Breast epithelium (tissue), 4 donors: Measurements from ENCODE around the gene CYP3A7. TPM values are rescaled to one million over a fixed set of nuclear protein-coding genes. Genes with fewer than 3 reads are reported as not detected.

ENCODE experiments used
- DNase-seq, 2 donors: peaks; one replicate each; pipeline ENCODE4 v3.0.0-alpha.2; 2019; ENCODE audit warnings: low spot score in 2 of 2
- H3K27ac ChIP-seq, 2 donors: fragments of 200-600 bp; sonication (generic) in 1 of 2; one replicate each; pipeline ENCODE4 v1.5.1; 2016 to 2019; ENCODE audit warnings: mild to moderate bottlenecking in 1 of 2
- H3K27me3 ChIP-seq, 2 donors: fragments of 200-600 bp; sonication (generic) in 1 of 2; one replicate each; pipeline versions ENCODE4 v1.5.1 to v1.6.0; 2017 to 2019; ENCODE audit warnings: control low read depth in 1 of 2, mild to moderate bottlenecking in 1 of 2
- H3K36me3 ChIP-seq: fragments of 200-600 bp; one replicate; pipeline ENCODE4 v1.5.1; 2019
- H3K4me1 ChIP-seq, 2 donors: fragments of 200-600 bp; sonication (generic); one replicate each; pipeline ENCODE4 v1.5.1; 2016 to 2019; ENCODE audit warnings: control low read depth in 1 of 2
- H3K4me3 ChIP-seq, 3 donors: fragments of 200-600 bp; sonication (generic); 1 replicate in 2 of 3; 2 replicates in 1 of 3; pipeline ENCODE4 v1.5.1; 2016 to 2019; ENCODE audit warnings: mild to moderate bottlenecking in 3 of 3, moderate library complexity in 2 of 3
- H3K9me3 ChIP-seq, 2 donors: fragments of 200-600 bp; sonication (generic) in 1 of 2; one replicate each; pipeline ENCODE4 v1.5.1; 2016 to 2019; ENCODE audit warnings: control low read depth in 1 of 2
- CTCF ChIP-seq, 3 donors: fragments of 450-650 bp; IDR thresholded peaks; one replicate each; pipeline ENCODE4 v1.5.1; 2016 to 2017; ENCODE audit warnings: antibody characterized with exemption in 3 of 3, mild to moderate bottlenecking in 3 of 3, moderate library complexity in 3 of 3
- POLR2A ChIP-seq: fragments of 450-650 bp; IDR thresholded peaks from one replicate; pipeline ENCODE4 v1.6.1; 2016; ENCODE audit warnings: antibody characterized with exemption, mild to moderate bottlenecking, moderate library complexity
- POLR2AphosphoS5 ChIP-seq, 3 donors: sonication (generic); formaldehyde crosslinking; IDR thresholded peaks; one replicate each; pipeline ENCODE4 v1.6.1; 2017; ENCODE audit warnings: antibody characterized with exemption in 3 of 3
- intact Hi-C: fragments of 100-400 bp; cut with DNase I; formaldehyde crosslinking; loops from one replicate; pipeline ENCODE4 v1.15.1; 2023; ENCODE audit warnings: low total_unique reads
- total RNA-seq, 3 donors: library from RNA; depleted of rRNA; stranded (reverse); fragments of >200 nt; gene quantifications; one replicate each; pipeline ENCODE4 v1.1.0, GENCODE V29; 2016

CYP3A7 gene
- total RNA-seq = 1 to 10 TPM in 2 of 3 donors, not detected in 1; 1.5 to 2.3 TPM

DNA sequence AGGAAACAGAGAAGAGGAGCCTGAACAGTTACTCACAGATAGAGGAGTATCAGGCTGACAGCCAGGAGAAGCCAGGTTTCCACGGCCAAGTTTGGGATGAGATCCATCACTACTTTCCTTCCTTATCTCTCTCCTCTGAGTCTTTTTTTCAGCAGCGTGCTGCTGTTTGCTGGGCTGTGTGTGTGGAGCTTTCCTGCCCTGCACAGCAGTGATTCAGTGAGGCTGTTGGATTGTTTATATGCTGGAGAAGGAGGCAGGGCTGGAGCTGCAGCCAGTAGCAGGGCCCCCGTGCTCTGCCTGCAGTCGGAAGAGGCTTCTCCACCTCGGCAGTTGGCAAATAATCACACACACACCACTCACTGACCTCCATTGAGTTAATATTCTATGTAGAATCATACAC is at the start of gene CYP3A7:
TSS of gene CYP3A7 (minus strand) at position 210 of the 400 bp plus-strand sequence. CDS start at position 107, 103 bp downstream.
- no peak within 1 kb of the TSS for H3K4me3 ChIP-seq
- H3K36me3 ChIP-seq = no peaks in the 10 kb centered on the region
- no peaks in the 10 kb centered on the region for H3K9me3 ChIP-seq
- TF ChIP-seq CTCF (IDR thresholded peaks at IDR 0.05) = no peak
- TF ChIP-seq POLR2A = no peak
- TF ChIP-seq POLR2AphosphoS5 (IDR thresholded peaks at IDR 0.05) = no peak
- no peak within 1 kb of the TSS for H3K27ac ChIP-seq
- H3K4me1 ChIP-seq = no peaks in the 10 kb centered on the region
- no peak for DNase-seq
- no peaks in the 10 kb centered on the region for H3K27me3 ChIP-seq
- intact Hi-C loops = no loop called here

DNA sequence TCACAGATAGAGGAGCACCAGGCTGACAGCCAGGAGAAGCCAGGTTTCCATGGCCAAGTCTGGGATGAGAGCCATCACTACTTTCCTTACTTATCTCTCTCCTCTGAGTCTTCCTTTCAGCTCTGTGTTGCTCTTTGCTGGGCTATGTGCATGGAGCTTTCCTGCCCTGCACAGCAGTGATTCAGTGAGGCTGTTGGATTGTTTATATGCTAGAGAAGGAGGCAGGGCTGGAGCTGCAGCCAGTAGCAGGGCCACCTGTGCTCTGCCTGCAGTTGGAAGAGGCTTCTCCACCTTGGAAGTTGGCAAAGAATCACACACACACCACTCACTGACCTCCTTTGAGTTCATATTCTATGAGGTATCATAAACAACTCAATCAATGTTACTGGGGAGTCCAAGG is 49.0 kb upstream of the CYP3A7 start, which contains the start of gene CYP3A4:
TSS of gene CYP3A4 (minus strand) at position 178 of the 400 bp plus-strand sequence. CDS start at position 75, 103 bp downstream.
- Histone ChIP-seq H3K27ac (no peak within 1 kb of the TSS), H3K4me1 (no peaks in the 10 kb centered on the region), H3K36me3 (no peaks in the 10 kb centered on the region), H3K27me3 (no peaks in the 10 kb centered on the region), H3K4me3 (no peak within 1 kb of the TSS), H3K9me3 (no peaks in the 10 kb centered on the region)
- DNase-seq = no peak
- TF ChIP-seq POLR2AphosphoS5 (IDR thresholded peaks at IDR 0.05) = no peak
- no peak for TF ChIP-seq CTCF (IDR thresholded peaks at IDR 0.05)
- no peak for TF ChIP-seq POLR2A
- intact Hi-C loops = loop anchor here (5.0 kb wide), 1 partner anchor 63 kb away; no protein-coding TSS in a partner anchor

- Histone ChIP-seq H3K27ac (no peak overlapping the region), H3K4me3 (no peak overlapping the region), H3K27me3 (no peaks in the 10 kb centered on the region), H3K9me3 (no peaks in the 10 kb centered on the region), H3K4me1 (no peaks in the 10 kb centered on the region), H3K36me3 (no peaks in the 10 kb centered on the region)
- intact Hi-C loops = loop anchor here (5.0 kb wide), 1 partner anchor 65 kb away; no protein-coding TSS in a partner anchor
- TF ChIP-seq POLR2A (no peak), CTCF (IDR thresholded peaks at IDR 0.05) (no peak), POLR2AphosphoS5 (IDR thresholded peaks at IDR 0.05) (no peak)
- DNase-seq = no peak
Observed at GRCh38 chr7:99782012-99782953, 47.3 kb upstream of the CYP3A7 start.

GRCh38 chr7:99780588-99780987 is 45.6 kb upstream of the CYP3A7 start:
- Histone ChIP-seq H3K4me3 (no peak overlapping the region), H3K27ac (no peak overlapping the region), H3K27me3 (no peaks in the 10 kb centered on the region), H3K9me3 (no peaks in the 10 kb centered on the region), H3K4me1 (no peaks in the 10 kb centered on the region), H3K36me3 (no peaks in the 10 kb centered on the region)
- TF ChIP-seq POLR2AphosphoS5 (IDR thresholded peaks at IDR 0.05) = no peak
- no peak for TF ChIP-seq POLR2A
- no peak for TF ChIP-seq CTCF (IDR thresholded peaks at IDR 0.05)
- intact Hi-C loops = loop anchor here (5.0 kb wide), 1 partner anchor 67 kb away; no protein-coding TSS in a partner anchor
- no peak for DNase-seq

DNA sequence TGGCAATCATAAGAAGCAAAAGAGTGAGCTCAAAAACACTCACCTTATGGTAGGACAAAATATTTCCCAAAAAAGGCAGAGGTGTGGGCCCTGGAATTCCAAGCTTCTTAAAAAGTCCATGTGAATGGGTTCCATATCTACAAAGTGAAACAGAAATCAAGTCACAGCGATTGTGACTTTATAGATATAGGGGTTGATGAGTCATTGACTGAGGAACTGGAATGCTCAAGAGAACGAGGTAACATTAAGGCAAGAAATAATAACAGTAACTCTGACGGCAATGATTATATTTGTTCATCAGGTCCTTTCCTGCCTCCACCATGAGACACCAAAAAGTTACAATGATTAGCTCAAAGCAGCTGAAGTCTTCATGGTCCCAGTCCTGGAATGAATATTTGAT is 45.0 kb upstream of the CYP3A7 start:
- H3K9me3 ChIP-seq = peaks cover 0 to 4% of the 10 kb centered on the region in 2 donors
- no peak overlapping the region for H3K27ac ChIP-seq
- DNase-seq = no peak
- no peak overlapping the region for H3K4me3 ChIP-seq
- no peaks in the 10 kb centered on the region for H3K4me1 ChIP-seq
- intact Hi-C loops = loop anchor here (5.0 kb wide), 1 partner anchor 67 kb away; no protein-coding TSS in a partner anchor
- TF ChIP-seq POLR2AphosphoS5 (IDR thresholded peaks at IDR 0.05) (no peak), CTCF (IDR thresholded peaks at IDR 0.05) (no peak), POLR2A (no peak)
- H3K36me3 ChIP-seq = no peaks in the 10 kb centered on the region
- H3K27me3 ChIP-seq = no peaks in the 10 kb centered on the region
